Endothelial cell (in vitro differentiated cells): ENCODE data around the gene SERPINB10. TPM values are rescaled to one million over a fixed set of nuclear protein-coding genes. Genes with fewer than 3 reads are reported as not detected.

Source experiments
- DNase-seq: peaks from one replicate; pipeline ENCODE4 v3.0.0; 2021; ENCODE audit warnings: low spot score
- H3K27ac Mint-ChIP-seq: one replicate; pipeline ENCODE4 v1.8.0; 2021; ENCODE audit warnings: mixed read lengths, inconsistent platforms; ENCODE audit not compliant: unreplicated experiment
- H3K27me3 Mint-ChIP-seq: one replicate; pipeline ENCODE4 v1.8.0; 2021; ENCODE audit warnings: mild to moderate bottlenecking, moderate library complexity, mixed read lengths, inconsistent platforms; ENCODE audit not compliant: unreplicated experiment
- H3K36me3 Mint-ChIP-seq: one replicate; pipeline ENCODE4 v1.8.0; 2021; ENCODE audit warnings: mild to moderate bottlenecking, low read depth, mixed read lengths, inconsistent platforms; ENCODE audit not compliant: unreplicated experiment
- H3K4me1 Mint-ChIP-seq: one replicate; pipeline ENCODE4 v1.8.0; 2021; ENCODE audit warnings: mild to moderate bottlenecking, mixed read lengths, inconsistent platforms; ENCODE audit not compliant: unreplicated experiment
- H3K4me3 Mint-ChIP-seq: one replicate; pipeline ENCODE4 v1.8.0; 2021; ENCODE audit warnings: mild to moderate bottlenecking, mixed read lengths, inconsistent platforms; ENCODE audit not compliant: unreplicated experiment
- H3K9me3 Mint-ChIP-seq: one replicate; pipeline ENCODE4 v1.8.0; 2021; ENCODE audit warnings: mixed read lengths, inconsistent platforms; ENCODE audit not compliant: unreplicated experiment
- CTCF ChIP-seq: fragments of 200-600 bp; sonication (generic); IDR thresholded peaks from one replicate; pipeline ENCODE4 v1.5.0; 2021; ENCODE audit warnings: antibody characterized with exemption; ENCODE audit not compliant: unreplicated experiment
- total RNA-seq: library from RNA; stranded (reverse); fragmentation: NEBNext Ultra II Directional; extraction: Animal tissue kit (Norgen Biotek cat#: 25700); gene quantifications from one replicate; pipeline ENCODE4 v1.2.1, GENCODE V29; 2021; ENCODE audit not compliant: unreplicated experiment

SERPINB10 gene
- total RNA-seq, 1 donor from 2014 or later, result not detected

- Mint-ChIP-seq H3K4me1 (no peaks in the 10 kb centered on the region), H3K4me3 (no peak overlapping the region), H3K9me3 (no peaks in the 10 kb centered on the region), H3K27ac (no peak overlapping the region), H3K27me3 (no peaks in the 10 kb centered on the region), H3K36me3 (no peaks in the 10 kb centered on the region)
- DNase-seq, result no peak
- no peak for TF ChIP-seq CTCF
Measured at GRCh38 chr18:63953811-63954210, 46.1 kb downstream of the SERPINB10 start.

- no peak for TF ChIP-seq CTCF
Measured at GRCh38 chr18:63956755-63957154, 49.0 kb downstream of the SERPINB10 start.

GRCh38 chr18:63960891-63961290 lies 53.1 kb downstream of the SERPINB10 start:
- Mint-ChIP-seq H3K27me3 (peaks cover 2% of the 10 kb centered on the region), H3K9me3 (no peaks in the 10 kb centered on the region), H3K36me3 (no peaks in the 10 kb centered on the region), H3K4me3 (no peak overlapping the region), H3K27ac (no peak overlapping the region), H3K4me1 (no peaks in the 10 kb centered on the region)
- DNase-seq, result no peak
- no peak for TF ChIP-seq CTCF

More at GRCh38 chr18:63956755-63957154, 49.0 kb downstream of the SERPINB10 start:
- Mint-ChIP-seq H3K4me3 (no peak overlapping the region), H3K27ac (no peak overlapping the region), H3K27me3 (peaks cover 2% of the 10 kb centered on the region), H3K4me1 (no peaks in the 10 kb centered on the region), H3K9me3 (no peaks in the 10 kb centered on the region), H3K36me3 (no peaks in the 10 kb centered on the region)
- DNase-seq, result no peak

GRCh38 chr18:63961435-63961980 lies 53.8 kb downstream of the SERPINB10 start:
- no peak overlapping the region for H3K4me3 Mint-ChIP-seq
- no peaks in the 10 kb centered on the region for H3K9me3 Mint-ChIP-seq
- H3K4me1 Mint-ChIP-seq, result no peaks in the 10 kb centered on the region
- no peak for DNase-seq
- no peak overlapping the region for H3K27ac Mint-ChIP-seq
- no peak for TF ChIP-seq CTCF
- no peaks in the 10 kb centered on the region for H3K36me3 Mint-ChIP-seq
- H3K27me3 Mint-ChIP-seq, result peaks cover 2% of the 10 kb centered on the region

GRCh38 chr18:63962137-63962536 lies 54.4 kb downstream of the SERPINB10 start:
- Mint-ChIP-seq H3K27ac (no peak overlapping the region), H3K4me1 (no peaks in the 10 kb centered on the region), H3K36me3 (no peaks in the 10 kb centered on the region), H3K4me3 (no peak overlapping the region), H3K9me3 (no peaks in the 10 kb centered on the region), H3K27me3 (peaks cover 2% of the 10 kb centered on the region)
- DNase-seq, result no peak
- TF ChIP-seq CTCF, result no peak
